ENCODE results near the gene ACER3. TPM values are rescaled to one million over a fixed set of nuclear protein-coding genes. Genes with fewer than 3 reads are reported as not detected.

The ACER3 gene
- total RNA-seq, 1 donor from 2014 or later = 11.8 TPM

- DNase-seq (peak; percentile 1), ATAC-seq (ENCODE audit: low read depth) (no peak)
- intact Hi-C loops (cut with micrococcal nuclease) = no loop called here
- ChIA-PET CTCF (no interaction called here), POLR2A (no interaction called here)
- H3K27ac Mint-ChIP-seq = no peak overlapping the region
- no peak for TF ChIP-seq CTCF (IDR thresholded peaks at IDR 0.05)
- H3K4me3 Mint-ChIP-seq = no peak overlapping the region
- peaks cover 1% of the 10 kb centered on the region for H3K4me1 Mint-ChIP-seq
- H3K9me3 Mint-ChIP-seq = peaks cover 6% of the 10 kb centered on the region
- H3K36me3 Mint-ChIP-seq (ENCODE audit: low read depth) = no peaks in the 10 kb centered on the region
- H3K27me3 Mint-ChIP-seq = no peaks in the 10 kb centered on the region
Measured at GRCh38 chr11:77075425-77075905, 214.7 kb downstream of the ACER3 start.

Other genes with a start within 250 kb of the ACER3 start
- gene LRRC32, start 190.2 kb upstream of the ACER3 start, total RNA-seq = 25.8 and 27.8 TPM in 2 replicates
- gene TSKU, start 77.6 kb upstream of the ACER3 start, total RNA-seq = not detected in 2 replicates
- gene B3GNT6, start 173.5 kb downstream of the ACER3 start, total RNA-seq = not detected in 2 replicates
- 0.44 and 0.71 TPM in 2 replicates for gene CAPN5, start 206.1 kb downstream of the ACER3 start, total RNA-seq
- not detected in 2 replicates for gene OMP, start 241.9 kb downstream of the ACER3 start, total RNA-seq

Data from activated B cell treated with CpG ODN at 0.5 μM for 24 hours (primary cell).